Stimulated activated naive CD8-positive, alpha-beta T cell treated with anti-CD3 and anti-CD28 coated beads, Interleukin-15, amount 100 ng/mL, for 72 hours (primary cell): ENCODE results near the gene DNAI1.
A peak's percentile ranks its signal among the peaks of the same experiment; 100 is the strongest.

Experiments
- ATAC-seq: fragments of 150-1000 bp; cut with Tn5 transposase; 2 replicates; pipeline ENCODE4 v1.10.0; 2021; ENCODE audit warnings: mild to moderate bottlenecking, moderate library complexity
- DNase-seq, 2 donors: peaks; one replicate each; pipeline ENCODE4 v3.0.0; 2021 to 2022
- H3K27ac Mint-ChIP-seq, 2 donors: one replicate each; pipeline ENCODE4 v1.8.0; 2022; ENCODE audit warnings: mild to moderate bottlenecking in 2 of 2, mixed read lengths in 2 of 2, moderate library complexity in 2 of 2
- H3K27me3 Mint-ChIP-seq: one replicate; pipeline ENCODE4 v1.8.0; 2022; ENCODE audit warnings: mixed read lengths
- H3K4me1 Mint-ChIP-seq: one replicate; pipeline ENCODE4 v1.8.0; 2022; ENCODE audit warnings: mild to moderate bottlenecking, mixed read lengths
- H3K4me3 Mint-ChIP-seq, 2 donors: one replicate each; pipeline ENCODE4 v1.8.0; 2022; ENCODE audit warnings: mild to moderate bottlenecking in 2 of 2, mixed read lengths in 2 of 2, moderate library complexity in 1 of 2
- H3K9me3 Mint-ChIP-seq, 2 donors: one replicate each; pipeline ENCODE4 v1.8.0; 2022; ENCODE audit warnings: mixed read lengths in 2 of 2

The DNAI1 gene

GRCh38 chr9:34559624-34560455, 101.2 kb downstream of the DNAI1 start:
- H3K27me3 Mint-ChIP-seq: peaks cover 56% of the 10 kb centered on the region
- H3K27ac Mint-ChIP-seq: peak overlapping the region in 1 of 2 donors; percentile 37
- ATAC-seq (peak; percentile 39), DNase-seq (no peak)
- H3K9me3 Mint-ChIP-seq: no peaks in the 10 kb centered on the region
- H3K4me3 Mint-ChIP-seq: no peak overlapping the region
- H3K4me1 Mint-ChIP-seq: no peaks in the 10 kb centered on the region

- H3K4me1 Mint-ChIP-seq: no peaks in the 10 kb centered on the region
- peaks cover 60% of the 10 kb centered on the region for H3K27me3 Mint-ChIP-seq
- DNase-seq (no peak), ATAC-seq (no peak)
- no peak overlapping the region for H3K4me3 Mint-ChIP-seq
- H3K27ac Mint-ChIP-seq: no peak overlapping the region
- no peaks in the 10 kb centered on the region for H3K9me3 Mint-ChIP-seq
Measured at GRCh38 chr9:34560599-34561214, 102.1 kb downstream of the DNAI1 start.

GRCh38 chr9:34562135-34562745, 103.6 kb downstream of the DNAI1 start:
- H3K27me3 Mint-ChIP-seq: peaks cover 69% of the 10 kb centered on the region
- H3K9me3 Mint-ChIP-seq: no peaks in the 10 kb centered on the region
- H3K4me3 Mint-ChIP-seq: no peak overlapping the region
- no peaks in the 10 kb centered on the region for H3K4me1 Mint-ChIP-seq
- H3K27ac Mint-ChIP-seq: no peak overlapping the region
- ATAC-seq: no peak
- DNase-seq: no peak

- Mint-ChIP-seq H3K4me1 (no peaks in the 10 kb centered on the region), H3K9me3 (no peaks in the 10 kb centered on the region), H3K27me3 (peaks cover 64% of the 10 kb centered on the region), H3K4me3 (no peak overlapping the region), H3K27ac (no peak overlapping the region)
- ATAC-seq (no peak), DNase-seq (no peak)
Measured at GRCh38 chr9:34563262-34563661, 104.7 kb downstream of the DNAI1 start.

GRCh38 chr9:34564617-34565016, 106.0 kb downstream of the DNAI1 start:
- Mint-ChIP-seq H3K4me1 (no peaks in the 10 kb centered on the region), H3K27ac (no peak overlapping the region), H3K4me3 (no peak overlapping the region), H3K27me3 (peaks cover 53% of the 10 kb centered on the region), H3K9me3 (no peaks in the 10 kb centered on the region)
- DNase-seq (no peak), ATAC-seq (no peak)

- Mint-ChIP-seq H3K27me3 (peaks cover 45% of the 10 kb centered on the region), H3K9me3 (no peaks in the 10 kb centered on the region), H3K27ac (no peak overlapping the region), H3K4me3 (no peak overlapping the region), H3K4me1 (no peaks in the 10 kb centered on the region)
- ATAC-seq (no peak), DNase-seq (no peak)
Measured at GRCh38 chr9:34565856-34566255, 107.3 kb downstream of the DNAI1 start.

- Mint-ChIP-seq H3K27ac (no peak overlapping the region), H3K4me1 (no peaks in the 10 kb centered on the region), H3K4me3 (no peak overlapping the region), H3K27me3 (peaks cover 50% of the 10 kb centered on the region), H3K9me3 (no peaks in the 10 kb centered on the region)
- DNase-seq: no peak
- ATAC-seq: no peak
Measured at GRCh38 chr9:34566322-34566721, 107.7 kb downstream of the DNAI1 start.

GRCh38 chr9:34566972-34567371, 108.4 kb downstream of the DNAI1 start:
- Mint-ChIP-seq H3K4me1 (no peaks in the 10 kb centered on the region), H3K27ac (peak overlapping the region in 1 of 2 donors; percentile 75), H3K4me3 (no peak overlapping the region), H3K9me3 (no peaks in the 10 kb centered on the region), H3K27me3 (peaks cover 56% of the 10 kb centered on the region)
- ATAC-seq (no peak), DNase-seq (no peak)

- no peak overlapping the region for H3K27ac Mint-ChIP-seq
- no peak overlapping the region for H3K4me3 Mint-ChIP-seq
- peaks cover 53% of the 10 kb centered on the region for H3K27me3 Mint-ChIP-seq
- DNase-seq (no peak), ATAC-seq (no peak)
- no peaks in the 10 kb centered on the region for H3K9me3 Mint-ChIP-seq
- H3K4me1 Mint-ChIP-seq: no peaks in the 10 kb centered on the region
Measured at GRCh38 chr9:34568133-34568532, 109.5 kb downstream of the DNAI1 start.

- DNase-seq: no peak
- H3K4me3 Mint-ChIP-seq: no peak overlapping the region
- peaks cover 52% of the 10 kb centered on the region for H3K27me3 Mint-ChIP-seq
- H3K9me3 Mint-ChIP-seq: no peaks in the 10 kb centered on the region
- no peak for ATAC-seq
- no peak overlapping the region for H3K27ac Mint-ChIP-seq
- no peaks in the 10 kb centered on the region for H3K4me1 Mint-ChIP-seq
Measured at GRCh38 chr9:34568774-34569173, 110.2 kb downstream of the DNAI1 start.

- no peak for ATAC-seq
- H3K27me3 Mint-ChIP-seq: peaks cover 52% of the 10 kb centered on the region
- no peak overlapping the region for H3K27ac Mint-ChIP-seq
Measured at GRCh38 chr9:34570376-34570775, 111.8 kb downstream of the DNAI1 start.

More at GRCh38 chr9:34570376-34570775, 111.8 kb downstream of the DNAI1 start:
- no peaks in the 10 kb centered on the region for H3K4me1 Mint-ChIP-seq
- DNase-seq: no peak
- no peak overlapping the region for H3K4me3 Mint-ChIP-seq
- H3K9me3 Mint-ChIP-seq: no peaks in the 10 kb centered on the region
